ENCODE data around the gene EXOC2.

- TF ChIP-seq POLR2A (IDR thresholded peaks at IDR 0.05) (no peak), POLR2AphosphoS5 (IDR thresholded peaks at IDR 0.05) (no peak)
- TF ChIP-seq, protein P1, sequence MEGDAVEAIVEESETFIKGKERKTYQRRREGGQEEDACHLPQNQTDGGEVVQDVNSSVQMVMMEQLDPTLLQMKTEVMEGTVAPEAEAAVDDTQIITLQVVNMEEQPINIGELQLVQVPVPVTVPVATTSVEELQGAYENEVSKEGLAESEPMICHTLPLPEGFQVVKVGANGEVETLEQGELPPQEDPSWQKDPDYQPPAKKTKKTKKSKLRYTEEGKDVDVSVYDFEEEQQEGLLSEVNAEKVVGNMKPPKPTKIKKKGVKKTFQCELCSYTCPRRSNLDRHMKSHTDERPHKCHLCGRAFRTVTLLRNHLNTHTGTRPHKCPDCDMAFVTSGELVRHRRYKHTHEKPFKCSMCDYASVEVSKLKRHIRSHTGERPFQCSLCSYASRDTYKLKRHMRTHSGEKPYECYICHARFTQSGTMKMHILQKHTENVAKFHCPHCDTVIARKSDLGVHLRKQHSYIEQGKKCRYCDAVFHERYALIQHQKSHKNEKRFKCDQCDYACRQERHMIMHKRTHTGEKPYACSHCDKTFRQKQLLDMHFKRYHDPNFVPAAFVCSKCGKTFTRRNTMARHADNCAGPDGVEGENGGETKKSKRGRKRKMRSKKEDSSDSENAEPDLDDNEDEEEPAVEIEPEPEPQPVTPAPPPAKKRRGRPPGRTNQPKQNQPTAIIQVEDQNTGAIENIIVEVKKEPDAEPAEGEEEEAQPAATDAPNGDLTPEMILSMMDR (IDR thresholded peaks at IDR 0.05), result no peak
These were observed 16.6 kb upstream of the EXOC2 start for GRCh38 chr6:709471-710056.

Data from transverse colon (tissue), 4 donors.